NCI-H82 (cell line): ENCODE measurements around the gene MINK1.
"Not testable (repeated sequence)": the region's sequence is repeated elsewhere in the genome, so short reads cannot be mapped to it uniquely, and the experiment has no call there.

Source experiments
- DNase-seq: peaks from one replicate; lab custom pipeline; 2025; lab: John Stamatoyannopoulos, UW

Gene MINK1

DNA sequence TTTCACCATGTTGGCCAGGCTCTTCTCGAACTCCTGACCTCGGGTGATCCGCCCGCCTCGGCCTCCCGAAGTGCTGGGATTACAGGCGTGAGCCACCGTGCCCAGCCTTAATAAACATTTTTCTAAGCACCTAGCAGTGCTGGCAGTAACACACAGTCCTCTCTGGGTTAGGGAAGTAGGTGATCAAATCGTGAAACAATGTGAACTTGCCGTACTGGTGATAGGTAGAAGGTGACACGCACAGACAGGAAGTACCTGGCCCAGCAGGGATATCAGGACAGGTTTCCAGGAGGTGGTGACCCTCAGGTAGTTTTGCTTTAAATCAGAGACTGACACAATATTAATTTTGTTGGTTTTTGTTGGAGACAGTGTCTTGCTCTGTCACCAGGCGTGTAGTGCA lies 21.7 kb upstream of the MINK1 start:
- no peak for DNase-seq

DNA sequence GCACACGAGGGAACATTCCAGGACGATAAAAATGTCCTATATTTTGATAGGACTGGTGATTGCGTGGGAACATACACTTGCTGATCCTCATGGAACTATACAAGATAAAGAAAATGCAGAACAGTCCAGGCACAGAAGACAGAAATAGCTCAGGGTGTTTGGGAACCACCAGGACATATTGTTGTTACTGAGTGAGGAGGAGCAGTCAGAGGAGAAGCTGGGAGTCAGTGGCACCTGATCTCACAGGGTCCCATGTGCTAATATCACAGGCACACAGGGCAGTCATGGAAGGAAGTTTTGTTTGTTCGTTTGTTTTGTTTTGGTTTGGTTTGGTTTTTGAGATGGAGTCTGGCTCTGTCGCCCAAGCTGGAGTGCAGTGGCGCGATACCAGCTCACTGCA lies 20.4 kb upstream of the MINK1 start:
- no peak for DNase-seq

DNA sequence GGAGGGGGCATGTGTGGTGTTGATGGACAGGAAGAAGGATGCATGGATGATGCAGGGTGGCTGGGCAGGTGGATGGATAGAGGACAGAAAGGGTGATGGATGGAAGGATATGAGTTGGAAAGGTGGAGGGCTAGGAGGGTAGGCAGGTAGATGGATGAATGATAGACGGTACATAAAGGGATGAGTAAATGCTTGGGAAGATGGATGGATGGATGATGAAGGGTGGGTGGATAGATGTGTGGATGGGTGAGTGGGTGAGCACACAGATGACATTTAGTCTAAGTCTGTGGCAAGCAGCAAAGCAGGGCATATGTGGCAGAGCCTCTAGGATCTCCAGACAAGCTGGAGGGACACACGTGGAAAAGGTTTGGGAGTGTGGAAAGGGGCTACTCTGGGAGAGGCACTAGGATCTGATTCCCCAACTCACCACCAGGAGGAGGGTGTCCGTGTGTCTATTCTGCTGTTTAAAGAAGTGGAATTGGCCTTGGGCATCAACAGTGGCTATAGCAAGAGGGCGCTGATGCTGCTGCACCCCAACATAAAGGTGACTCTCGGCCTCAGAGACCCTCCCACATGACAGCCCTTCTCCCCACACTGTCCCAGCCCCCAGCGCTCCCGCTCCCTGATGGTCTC lies 18.0 kb upstream of the MINK1 start:
- peak; percentile 54 for DNase-seq

DNA sequence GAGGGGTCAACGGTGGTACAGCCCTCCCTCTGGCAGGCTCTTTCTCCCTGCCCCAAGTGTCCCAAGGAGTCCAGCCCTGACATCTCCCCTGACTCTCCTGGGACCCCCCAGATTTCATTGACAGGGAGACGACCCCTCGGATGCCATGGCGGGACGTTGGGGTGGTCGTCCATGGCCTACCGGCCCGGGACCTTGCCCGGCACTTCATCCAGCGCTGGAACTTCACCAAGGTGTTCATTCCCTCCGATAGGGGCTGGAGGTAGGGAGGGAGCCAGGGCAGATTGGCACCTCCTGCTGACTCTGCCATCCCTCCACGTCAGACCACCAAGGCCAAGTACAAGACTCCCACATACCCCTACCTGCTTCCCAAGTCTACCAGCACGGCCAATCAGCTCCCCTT lies 16.3 kb upstream of the MINK1 start:
- no peak for DNase-seq

DNA sequence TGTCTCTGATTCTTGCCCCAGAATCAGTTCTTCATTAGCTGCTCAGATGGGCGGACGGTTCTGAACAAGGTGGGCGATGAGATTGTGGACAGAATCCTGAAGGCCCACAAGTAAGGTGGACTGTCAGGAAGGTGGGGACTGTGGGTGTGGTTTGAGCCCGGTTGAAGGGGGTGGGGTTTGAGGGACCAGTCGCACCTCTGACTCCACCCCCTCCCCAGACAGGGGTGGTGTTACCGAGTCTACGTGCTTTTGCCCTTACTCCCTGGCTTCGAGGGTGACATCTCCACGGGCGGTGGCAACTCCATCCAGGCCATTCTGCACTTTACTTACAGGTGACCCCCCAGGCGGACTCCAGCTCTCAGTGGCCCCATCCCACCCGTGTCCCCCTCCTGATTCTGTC lies 14.9 kb upstream of the MINK1 start:
- DNase-seq, result peak; percentile 25

DNA sequence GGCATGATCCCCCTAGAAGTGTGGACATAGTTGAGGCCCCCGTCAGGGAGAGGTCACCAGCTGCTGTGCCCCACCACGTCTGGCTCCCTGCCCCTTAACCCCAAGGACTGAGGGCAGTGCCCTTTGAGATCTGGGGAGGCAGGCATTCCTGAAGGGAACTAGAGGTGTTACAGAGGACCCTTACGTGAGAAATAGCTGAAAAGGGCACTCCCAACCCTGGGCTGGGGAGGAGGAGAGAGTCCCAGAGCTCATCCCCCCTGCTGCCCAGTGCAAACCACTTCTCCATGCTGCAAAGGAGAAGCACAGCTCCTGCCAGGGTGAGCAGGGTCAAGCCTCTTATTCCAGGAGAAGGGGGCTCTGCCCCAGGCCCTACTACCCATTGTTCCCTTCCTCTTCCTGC lies 10.3 kb upstream of the MINK1 start:
- DNase-seq, result no peak

DNA sequence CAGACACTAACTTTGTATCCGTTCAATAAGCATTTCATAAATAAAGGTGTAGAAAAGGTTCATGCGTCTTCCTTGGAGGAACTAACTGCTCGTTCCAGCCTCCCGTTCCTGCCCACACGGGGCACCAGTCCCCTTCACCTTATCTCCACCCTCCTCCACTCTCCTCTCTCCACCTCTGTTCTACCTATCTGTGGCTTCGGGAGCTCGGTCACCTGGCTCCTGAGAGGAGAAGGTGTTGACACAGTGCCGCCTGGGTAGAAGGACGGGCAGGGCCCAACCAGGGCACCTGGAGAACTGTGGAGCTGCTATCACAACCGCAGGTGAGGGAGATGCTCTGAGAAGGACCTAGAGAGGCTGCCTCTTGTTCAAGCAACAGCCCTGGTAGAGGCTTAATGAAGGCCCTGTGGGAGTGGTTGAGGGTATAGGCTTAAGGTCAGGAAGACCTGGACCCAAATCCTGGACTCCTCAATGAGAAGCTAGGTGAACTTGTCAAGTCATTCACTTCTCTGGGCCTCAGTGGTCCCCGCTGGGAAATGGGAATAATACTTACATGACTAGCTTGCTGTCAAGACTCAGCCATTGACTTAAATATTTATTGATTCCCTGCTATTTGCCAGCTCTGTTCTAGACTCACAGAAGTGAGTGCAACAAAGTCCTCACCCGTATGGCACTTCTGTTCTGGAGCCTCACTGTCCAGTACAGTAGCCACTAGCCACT lies 9.6 kb upstream of the MINK1 start:
- no peak for DNase-seq

DNA sequence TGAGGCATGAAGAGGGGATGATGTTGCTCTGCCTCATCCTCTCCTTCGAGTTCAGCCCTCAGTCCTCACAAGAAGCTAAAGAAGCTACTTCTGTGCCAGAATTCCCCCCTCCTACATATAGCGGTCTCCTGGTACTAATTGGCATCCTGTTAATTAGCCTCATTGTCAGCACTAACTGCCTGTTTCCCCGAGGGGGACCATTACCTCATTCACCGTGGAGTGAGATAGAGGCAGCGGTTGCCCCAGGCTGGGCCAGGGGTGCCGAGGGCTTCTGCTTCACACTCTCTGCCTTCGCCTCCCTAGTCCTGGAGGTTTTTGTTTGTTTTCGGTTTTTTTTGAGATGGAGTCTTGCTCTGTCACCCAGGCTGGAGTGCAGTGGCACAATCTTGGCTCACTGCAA lies 5.7 kb upstream of the MINK1 start:
- no peak for DNase-seq

DNA sequence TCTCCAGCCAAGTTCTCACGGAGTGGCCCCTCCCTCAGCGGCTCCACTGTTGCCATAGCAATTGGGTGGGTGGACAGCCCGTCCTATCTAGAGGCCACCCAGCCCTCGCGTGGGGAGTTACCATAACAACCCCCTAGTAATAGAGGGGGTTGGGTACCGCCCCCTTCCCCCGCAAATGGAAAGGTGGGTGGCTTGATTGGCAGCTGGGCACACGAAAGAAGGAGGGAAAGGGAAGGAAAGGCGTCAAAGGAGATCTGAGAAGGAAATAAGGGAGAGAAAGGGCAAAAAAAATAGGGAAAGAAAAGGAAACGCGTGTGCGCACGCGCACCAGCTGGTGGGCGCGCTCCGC lies 337 bp upstream of the MINK1 start:
- not testable (repeated sequence) for DNase-seq

DNA sequence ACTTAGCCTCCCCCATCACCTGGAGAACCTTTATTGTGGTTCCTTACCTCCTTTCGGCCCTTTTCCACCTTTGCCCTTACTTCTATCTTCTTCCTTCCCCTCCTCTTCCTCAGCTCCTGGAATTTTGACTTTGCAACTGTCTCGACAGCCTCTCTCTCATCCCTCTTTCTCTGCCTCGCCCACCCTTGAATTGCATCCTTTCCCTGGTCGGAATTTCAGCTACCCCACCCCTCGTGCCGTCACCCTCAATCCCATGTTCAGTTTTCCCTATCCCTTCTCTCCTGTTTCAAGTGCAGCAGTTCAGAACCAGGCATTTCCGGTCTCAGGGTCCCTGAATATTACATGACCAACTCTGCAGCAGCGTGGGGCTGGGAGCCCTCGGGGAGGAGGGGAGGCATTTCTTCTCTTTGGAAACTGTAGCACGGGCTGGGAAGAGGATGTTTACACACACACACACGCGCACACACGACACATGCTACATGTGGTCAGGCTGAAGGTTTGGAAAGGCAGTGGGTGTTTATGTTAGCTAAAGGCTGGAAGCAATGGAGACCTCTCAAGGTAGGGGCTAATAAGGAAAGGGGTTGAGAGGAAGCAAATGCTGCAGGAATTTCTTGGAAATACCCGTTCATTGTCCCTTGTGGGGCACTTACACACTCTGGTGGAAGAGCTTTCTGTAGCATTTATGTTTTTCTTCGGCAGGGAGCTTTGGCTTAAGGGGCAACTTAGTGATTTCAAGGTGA lies 971 bp downstream of the MINK1 start:
- peak; percentile 73 for DNase-seq

DNA sequence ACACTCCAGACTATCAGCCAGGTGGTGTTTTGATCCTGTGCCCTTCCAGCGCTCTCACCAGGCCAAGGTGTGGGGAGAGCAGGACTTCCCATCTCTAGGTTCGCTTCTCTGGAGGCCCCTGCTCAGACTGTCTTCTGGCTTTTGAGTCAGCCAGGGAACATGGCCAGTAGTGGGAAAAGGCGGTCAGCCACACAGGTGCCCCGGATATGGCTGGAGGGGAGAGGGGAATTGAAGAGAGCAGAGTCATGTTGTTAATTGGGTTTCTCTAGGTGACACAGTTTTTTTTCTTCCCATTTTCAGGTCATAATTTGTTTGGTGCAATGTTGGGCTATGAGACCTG lies 1.5 kb downstream of the MINK1 start:
- peak; percentile 58 for DNase-seq

DNA sequence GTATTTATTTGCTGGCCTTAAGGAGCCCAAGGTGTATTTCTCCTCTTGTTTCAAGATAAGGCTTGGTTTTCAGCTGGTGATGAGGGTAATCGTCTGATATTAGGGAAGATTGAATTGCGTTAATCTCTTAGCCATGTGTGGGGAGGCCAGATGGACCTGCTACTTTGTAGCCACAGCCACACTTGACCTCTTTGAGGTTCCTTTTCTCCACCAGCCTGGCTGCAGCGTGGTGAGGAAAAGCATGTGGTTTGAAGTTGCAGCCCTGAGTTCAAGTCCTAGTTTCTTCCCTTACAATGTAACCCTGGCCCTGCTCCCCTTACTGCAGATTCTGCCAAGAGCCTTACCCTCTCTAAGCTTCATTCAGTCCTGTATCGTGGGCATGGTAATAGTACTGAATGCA lies 3.1 kb downstream of the MINK1 start:
- peak; percentile 95 for DNase-seq

DNA sequence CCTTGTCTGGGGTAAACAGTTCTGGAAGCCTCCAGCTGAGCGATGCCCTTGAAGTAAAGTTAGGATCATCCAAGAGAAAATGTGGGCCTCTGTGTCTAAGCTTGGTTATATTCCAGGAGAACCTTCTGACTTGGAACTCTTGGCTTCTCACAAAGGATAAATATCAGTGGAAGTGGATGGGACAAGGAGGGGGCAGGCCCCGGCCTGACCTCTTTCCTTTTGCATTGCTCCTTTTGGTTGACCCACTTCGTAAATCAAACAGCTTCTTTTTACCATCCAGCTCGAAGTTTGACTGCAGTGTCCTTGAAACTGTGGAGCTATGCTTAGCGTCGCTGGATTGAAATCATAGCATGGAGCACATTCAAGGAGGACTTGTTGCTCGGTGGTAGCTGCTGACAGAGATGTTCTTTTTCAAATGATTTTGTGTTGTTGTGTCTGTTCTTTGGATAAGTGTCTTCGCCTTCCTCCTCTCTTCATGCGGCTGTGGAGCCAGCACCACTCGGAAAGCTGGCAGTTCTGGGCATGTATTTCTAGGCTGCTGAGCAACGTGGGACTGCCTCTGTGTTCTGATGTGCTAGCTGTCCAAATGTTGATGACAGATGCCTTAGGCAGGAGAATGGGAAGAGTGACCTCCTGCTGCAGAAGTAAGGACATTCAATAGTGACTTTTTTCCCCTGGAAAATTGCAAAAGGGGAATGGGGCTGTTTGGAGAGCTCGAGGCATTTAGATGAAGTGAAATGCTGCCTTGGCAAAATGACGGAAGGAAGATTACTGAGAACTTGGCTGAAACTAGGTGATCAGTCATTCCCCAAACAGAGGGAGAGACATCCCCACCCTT lies 4.5 kb downstream of the MINK1 start:
- no peak for DNase-seq

DNA sequence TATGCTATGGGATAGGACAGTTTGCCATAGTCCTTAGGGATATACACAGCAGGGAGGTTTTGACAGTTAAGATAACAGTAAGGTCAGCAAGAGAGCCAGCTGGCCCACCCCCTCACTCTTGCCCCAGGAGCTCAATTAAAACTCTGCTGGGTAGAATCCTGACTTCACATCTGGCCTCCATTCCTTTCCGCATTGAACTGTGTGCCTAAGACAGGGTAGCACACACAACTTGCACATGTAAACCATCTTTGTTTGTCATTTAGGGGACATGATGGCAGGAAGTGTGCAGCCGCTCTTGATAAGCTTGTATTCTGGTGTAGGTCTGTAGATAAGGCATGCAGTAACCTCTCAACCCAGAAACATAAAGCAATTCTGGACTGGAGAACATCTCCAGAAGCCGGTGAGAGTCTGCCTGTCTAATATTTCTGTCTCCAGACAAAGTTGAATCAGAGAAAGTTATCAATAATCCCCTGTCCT lies 5.2 kb downstream of the MINK1 start:
- DNase-seq, result no peak

DNA sequence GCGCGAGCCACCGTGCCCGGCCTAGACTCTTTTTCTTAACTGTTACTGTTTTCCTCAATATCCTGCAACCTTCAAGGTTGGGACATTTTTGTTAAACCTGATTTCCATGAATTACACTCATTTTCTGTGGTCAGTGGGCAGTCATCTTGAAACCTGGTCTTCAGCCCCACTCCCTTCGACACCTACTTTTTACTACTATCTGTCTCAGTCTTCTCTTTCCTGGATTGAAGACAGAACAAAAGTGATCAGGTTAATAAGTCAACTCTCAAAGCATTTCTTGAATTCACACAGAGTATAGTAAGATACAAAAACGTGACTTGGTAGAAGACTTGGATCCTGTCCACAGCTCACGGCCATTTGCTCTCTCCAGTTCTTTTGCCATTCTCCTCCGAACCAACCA lies 6.1 kb downstream of the MINK1 start:
- no peak for DNase-seq

DNA sequence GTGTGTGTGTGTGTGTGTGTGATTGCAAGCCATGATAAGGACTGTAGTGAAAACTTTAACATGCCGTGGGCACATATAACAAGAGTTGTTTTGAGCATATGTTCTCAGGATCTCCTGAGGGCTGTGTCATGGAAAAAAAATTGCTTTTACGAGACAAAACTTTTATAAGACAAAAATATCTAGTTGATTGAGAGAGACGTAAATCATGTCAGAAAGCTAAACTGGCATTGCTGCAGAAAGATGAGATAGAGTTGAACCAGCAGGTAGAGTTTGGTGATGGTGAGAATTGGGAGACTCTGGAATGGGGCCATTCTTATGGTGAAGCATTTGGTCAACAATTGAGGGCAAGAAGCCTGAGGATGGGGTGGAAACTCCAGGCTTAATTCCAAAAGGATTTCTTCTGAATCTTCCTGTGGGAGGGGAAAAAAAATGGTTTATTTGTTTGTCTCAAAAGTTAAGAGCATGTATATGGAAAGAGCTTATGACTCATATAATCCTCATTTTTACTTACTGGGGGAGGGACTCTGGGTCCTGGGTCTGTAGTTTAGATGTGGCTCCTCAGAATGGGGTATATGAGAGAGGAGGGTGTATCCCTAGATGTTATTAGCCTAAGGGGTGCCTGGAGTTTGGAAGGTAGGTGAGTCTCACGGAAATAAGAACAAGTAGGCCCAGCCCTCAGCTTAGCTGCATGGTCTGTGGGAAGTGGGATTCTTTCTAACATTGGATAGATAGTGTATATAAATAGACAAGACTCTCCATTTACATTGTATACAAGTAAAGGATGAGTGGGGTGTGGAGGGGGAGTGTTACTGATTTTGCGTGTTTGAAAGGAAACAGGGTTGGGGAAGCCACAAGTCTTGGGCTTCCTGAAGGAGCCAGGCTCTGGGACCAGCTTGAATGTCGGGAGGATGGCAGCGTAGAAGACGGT lies 7.1 kb downstream of the MINK1 start:
- no peak for DNase-seq

DNA sequence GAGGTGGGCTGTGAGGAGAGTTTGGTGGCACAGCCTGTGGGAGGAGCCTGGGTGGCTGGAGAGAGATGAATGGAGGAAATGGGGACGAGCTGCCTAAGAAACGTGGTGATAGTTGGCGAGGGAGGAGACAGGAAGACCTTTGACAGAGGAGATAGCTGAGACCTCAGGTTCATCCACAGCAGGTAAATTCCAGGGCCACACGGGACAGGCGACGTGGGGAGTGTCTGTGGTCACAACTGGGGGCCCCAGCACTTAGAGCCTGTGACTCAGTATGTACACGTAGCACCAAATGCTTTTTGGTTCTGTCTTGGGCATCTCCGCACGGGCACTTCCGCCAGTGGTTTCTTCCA lies 7.7 kb downstream of the MINK1 start:
- DNase-seq, result no peak

DNA sequence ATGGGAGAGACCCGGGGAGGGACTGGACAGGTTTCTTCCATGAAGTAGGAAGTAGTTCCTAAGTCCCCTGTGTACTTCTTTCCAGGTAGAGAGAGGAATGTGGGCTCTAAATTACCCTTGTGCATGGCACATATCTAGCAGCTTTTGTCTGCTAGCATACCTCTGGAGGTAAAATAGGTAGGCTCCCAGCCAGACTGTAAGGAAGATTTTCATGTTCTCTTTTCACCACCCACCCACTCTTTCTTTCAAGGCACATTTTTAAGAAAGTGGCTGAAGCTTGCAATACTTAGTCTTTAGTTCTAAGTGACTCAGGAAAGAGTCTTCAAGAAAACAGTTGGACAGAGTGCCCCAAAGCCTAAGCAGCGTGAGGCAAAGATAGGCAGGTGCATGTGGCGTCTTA lies 9.2 kb downstream of the MINK1 start:
- no peak for DNase-seq

DNA sequence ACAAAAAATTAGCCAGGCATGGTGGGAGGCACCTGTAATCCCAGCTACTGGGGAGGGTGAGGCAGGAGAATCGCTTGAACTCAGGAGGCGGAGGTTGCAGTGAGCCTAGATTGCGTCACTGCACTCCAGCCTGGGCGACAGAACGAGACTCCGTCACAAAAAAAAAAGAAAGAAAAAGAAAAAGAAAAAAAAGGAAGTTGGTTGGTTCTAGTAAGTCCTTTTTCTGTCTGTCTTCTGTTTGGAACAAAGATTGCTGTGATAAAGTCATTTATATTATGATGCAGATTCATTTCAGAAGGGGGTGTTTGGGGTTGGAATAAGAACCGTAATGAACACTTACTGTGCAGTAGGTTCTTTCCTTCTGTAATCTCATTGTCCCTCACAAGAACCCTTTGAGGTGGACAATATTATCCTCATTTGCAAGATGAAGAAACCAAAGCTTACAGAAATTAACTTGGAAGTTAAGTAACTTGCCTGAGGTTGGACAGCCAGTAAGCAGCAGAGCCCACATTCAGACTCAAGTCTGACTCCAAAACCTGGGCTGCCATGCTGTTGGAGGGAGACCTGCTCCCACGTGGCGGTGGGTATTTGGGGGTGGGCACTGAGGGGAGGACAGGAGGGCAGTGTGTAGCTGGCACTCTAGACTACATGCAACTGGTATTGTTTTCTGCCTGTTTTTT lies 10.3 kb downstream of the MINK1 start:
- no peak for DNase-seq

DNA sequence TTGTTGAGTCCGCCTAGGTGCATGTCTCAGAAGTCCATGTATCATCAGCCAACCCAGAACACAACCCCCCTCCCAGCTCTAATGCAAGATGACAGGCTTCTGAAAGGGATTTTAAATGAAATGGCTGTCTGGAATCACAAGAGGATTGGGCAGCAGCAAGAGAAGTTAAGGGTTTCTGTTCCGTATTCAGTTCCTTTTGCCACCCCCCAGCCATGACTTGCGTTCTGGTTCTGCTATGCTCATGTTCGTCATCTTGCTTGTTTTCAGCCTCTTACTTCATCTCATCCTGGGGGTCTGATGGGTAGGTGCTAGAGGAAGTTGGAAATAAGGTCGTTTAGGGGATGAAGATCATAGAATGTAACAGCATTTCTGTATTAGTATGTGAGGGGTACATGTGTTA lies 12.0 kb downstream of the MINK1 start:
- no peak for DNase-seq
